ENCODE measurements around the gene GID4. TPM values are rescaled to one million over a fixed set of nuclear protein-coding genes. Genes with fewer than 3 reads are reported as not detected.
"Not testable (repeated sequence)": the region's sequence is repeated elsewhere in the genome, so short reads cannot be mapped to it uniquely, and the experiment has no call there.

GID4 gene
- polyA plus RNA-seq (ENCODE audit: insufficient read depth in 1 of 5, insufficient read length in 5 of 5, low replicate concordance in 1 of 5), result 10 to 100 TPM; 12.8 to 14.9 (median 13.1) TPM
- long read RNA-seq, donor 1, full-length matches to known transcripts, result 7 of 7 reads
- long read RNA-seq, donor 1, partial matches to known transcripts, result 0 of 7 reads
- long read RNA-seq, donor 1, other reads (novel, unspliced or antisense), result 0 of 7 reads
- long read RNA-seq, donor 2, full-length matches to known transcripts, result 1 of 1 reads
- long read RNA-seq, donor 2, partial matches to known transcripts, result 0 of 1 reads
- long read RNA-seq, donor 2, other reads (novel, unspliced or antisense), result 0 of 1 reads
- long read RNA-seq, donor 3, full-length matches to known transcripts, result 2 of 2 reads
- long read RNA-seq, donor 3, partial matches to known transcripts, result 0 of 2 reads
- long read RNA-seq, donor 3, other reads (novel, unspliced or antisense), result 0 of 2 reads
- long read RNA-seq, donor 4, full-length matches to known transcripts, result 6 of 6 reads
- long read RNA-seq, donor 4, partial matches to known transcripts, result 0 of 6 reads
- long read RNA-seq, donor 4, other reads (novel, unspliced or antisense), result 0 of 6 reads
- long read RNA-seq, donor 5, full-length matches to known transcripts, result 2 of 2 reads
- long read RNA-seq, donor 5, partial matches to known transcripts, result 0 of 2 reads
- long read RNA-seq, donor 5, other reads (novel, unspliced or antisense), result 0 of 2 reads
- long read RNA-seq, donor 6, full-length matches to known transcripts, result 4 of 11 reads
- long read RNA-seq, donor 6, partial matches to known transcripts, result 7 of 11 reads
- long read RNA-seq, donor 6, other reads (novel, unspliced or antisense), result 0 of 11 reads
- long read RNA-seq, donor 7, full-length matches to known transcripts, result 4 of 4 reads
- long read RNA-seq, donor 7, partial matches to known transcripts, result 0 of 4 reads
- long read RNA-seq, donor 7, other reads (novel, unspliced or antisense), result 0 of 4 reads
- long read RNA-seq, donor 8, full-length matches to known transcripts, result 1 of 1 reads
- long read RNA-seq, donor 8, partial matches to known transcripts, result 0 of 1 reads
- long read RNA-seq, donor 8, other reads (novel, unspliced or antisense), result 0 of 1 reads

DNA sequence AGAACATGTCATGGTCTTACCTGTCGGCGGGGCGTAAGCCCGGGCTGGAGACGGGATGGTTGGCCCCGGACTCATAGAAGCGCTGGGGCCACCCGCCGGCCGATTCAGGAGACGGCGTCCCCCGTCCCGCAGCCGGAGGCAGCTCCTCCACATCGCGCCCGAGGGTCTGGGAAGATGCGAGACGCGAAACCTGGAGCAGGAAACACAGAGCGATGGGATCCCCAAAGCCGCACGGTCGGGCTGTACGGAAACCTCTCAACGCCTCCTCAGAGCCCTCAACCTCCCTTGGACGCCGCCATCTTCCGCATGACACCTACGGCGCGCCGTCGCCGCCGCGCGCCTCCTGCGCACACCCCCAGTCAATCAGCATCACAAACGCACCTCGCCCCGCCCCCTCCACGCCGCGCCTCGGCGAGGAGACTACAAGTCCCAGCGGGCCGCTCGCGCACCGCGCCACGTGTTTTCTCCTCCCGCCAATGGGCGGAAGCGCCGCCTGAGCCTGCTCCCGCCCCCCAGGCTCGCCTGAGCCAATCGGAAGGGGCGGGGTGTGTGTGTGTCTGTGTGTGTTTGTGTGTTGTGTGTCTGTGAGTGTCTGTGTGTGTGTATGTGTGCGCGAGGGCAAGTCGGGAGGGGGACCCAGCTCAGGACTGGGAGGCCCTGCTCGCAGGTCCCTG lies at the start of gene GID4, which contains the start of gene ATPAF2:
Gene GID4, plus strand, starts transcription at position 548 of the 674 bp plus-strand sequence. Its CDS starts 57 bp downstream, at position 605.
Gene ATPAF2, minus strand, starts transcription at position 308 of the 674 bp plus-strand sequence. Its CDS starts 155 bp downstream, at position 153.
- DNase-seq, result peak; percentile 99

DNA sequence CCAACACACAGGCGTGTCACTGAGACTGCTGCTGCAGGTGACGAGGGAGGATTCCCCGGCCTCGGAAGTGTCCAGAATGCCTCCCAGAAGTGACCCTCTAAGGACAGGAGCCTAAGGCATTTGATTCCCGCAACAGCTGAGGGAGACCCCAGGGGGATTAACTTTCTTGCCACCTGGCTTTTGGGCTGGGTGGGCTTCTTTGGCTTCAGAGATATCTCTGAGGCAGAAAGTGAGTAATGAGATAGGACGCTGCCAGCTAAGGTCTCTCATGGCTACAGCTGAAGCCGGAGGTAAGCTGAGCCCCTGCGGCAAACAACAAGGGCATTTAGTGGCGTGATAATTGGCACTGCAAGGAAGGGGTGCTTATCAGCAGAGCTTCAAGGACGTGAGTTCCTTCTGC lies 49.6 kb upstream of the GID4 start:
- no peak for DNase-seq

DNA sequence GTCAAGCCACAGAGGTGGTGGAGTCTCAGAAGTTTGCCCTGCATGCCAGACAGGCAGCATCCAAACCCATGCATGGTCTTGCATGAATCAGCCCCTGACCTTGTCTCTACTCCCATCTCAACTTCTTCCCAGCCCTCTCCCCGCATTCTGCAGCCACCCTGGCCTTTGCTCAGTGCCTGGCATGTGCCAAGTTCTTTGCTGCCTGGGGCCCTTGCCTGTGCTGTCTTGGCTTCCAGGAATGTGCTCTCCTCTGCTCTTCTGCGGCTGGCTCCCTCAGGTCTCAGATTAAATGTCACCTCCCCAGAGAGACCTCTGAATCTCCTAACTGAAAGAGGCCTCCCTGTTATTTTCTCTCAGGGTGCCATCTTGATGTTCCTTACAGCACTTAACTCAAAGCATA lies 48.9 kb upstream of the GID4 start:
- no peak for DNase-seq

DNA sequence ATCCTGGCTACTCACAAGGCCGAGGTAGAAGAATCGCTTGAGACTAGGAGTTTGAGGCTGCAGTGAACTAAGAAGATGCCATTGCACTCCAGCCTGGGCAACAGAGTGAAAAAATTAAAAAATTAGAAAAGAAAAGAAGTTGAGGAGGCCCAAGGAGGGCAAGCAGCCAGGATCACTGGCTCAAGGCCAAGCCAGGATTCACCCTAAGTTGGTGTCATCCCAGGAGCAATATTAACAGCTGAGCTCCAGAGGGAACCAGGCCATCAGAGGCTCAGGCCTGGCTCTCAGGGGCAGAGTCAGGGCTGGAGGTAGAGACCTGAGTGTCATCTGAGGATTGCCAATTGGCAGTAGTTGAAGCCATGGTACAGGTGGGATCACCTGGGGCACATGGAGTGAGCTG lies 45.8 kb upstream of the GID4 start:
- no peak for DNase-seq

DNA sequence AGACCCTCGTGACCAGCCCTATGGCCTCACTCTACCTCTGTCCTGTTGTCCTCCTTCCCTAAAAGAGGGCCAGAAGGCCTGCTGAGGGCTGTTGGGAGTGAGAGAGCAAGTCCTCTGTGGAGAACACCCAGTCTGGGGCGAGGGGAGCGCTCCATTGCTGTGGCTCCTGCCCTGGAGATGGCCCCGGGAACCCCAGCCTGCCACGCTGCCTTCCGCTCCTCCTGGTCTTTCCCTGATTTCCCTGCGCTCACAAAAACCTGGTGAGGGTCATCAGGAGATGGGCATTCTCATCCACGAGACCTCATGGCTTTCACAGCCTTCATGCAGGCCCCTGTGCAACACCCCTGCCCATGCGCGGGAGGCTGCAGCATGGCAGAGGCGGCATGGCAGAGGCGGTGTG lies 45.4 kb upstream of the GID4 start:
- DNase-seq, result no peak

DNA sequence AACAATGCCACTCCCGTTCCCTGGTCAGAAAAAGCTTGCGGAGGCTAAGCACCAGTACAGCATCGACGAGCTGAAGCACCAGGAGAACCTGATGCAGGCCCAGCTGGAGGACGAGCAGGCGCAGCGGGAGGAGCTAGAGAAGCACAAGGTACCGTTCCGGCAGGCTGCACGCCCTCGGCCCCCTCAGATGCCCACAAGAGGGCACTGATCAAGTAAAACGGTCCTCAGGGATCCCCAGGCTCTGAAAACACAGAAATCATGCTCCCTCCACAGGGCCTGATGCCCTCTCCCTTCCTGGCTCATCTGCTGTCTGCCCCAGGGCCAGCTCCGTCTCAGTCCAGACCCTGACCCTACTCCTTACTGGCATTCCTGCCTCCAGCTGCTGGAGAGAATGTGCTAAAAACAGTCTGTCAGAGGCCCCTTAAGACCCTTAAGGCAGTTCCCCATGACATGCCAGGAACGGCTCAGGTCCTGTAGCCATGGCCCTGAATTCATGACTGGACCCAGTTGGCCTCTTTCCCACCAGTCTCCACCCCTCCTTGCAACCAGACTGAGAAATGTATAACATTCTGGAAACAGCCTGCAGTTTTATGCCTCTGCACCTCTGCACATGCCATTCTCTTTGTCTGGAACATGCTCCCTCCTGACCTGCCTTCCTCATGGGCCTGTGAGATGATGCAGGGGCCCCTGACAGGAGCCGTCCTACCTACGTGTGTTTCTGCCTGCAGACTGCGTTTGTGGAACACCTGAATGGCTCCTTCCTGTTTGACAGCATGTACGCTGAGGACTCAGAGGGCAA lies 44.7 kb upstream of the GID4 start:
- no peak for DNase-seq

DNA sequence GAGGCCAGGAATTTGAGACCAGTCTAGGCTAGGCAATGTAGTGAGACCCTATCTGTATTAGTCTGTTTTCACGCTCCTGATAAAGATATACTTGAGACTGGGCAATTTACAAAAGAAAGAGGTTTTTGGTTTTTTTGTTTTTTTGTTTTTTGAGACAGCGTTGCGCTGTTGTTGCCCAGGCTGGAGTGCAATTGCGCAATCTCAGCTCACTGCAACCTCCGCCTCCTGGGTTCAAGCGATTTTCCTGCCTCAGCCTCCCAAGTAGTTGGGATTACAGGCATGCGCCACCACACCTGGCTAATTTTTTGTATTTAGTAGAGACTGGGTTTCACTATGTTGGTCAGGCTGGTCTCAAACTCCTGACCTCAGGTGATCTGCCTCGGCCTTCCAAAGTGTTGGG lies 43.3 kb upstream of the GID4 start:
- not testable (repeated sequence) for DNase-seq

DNA sequence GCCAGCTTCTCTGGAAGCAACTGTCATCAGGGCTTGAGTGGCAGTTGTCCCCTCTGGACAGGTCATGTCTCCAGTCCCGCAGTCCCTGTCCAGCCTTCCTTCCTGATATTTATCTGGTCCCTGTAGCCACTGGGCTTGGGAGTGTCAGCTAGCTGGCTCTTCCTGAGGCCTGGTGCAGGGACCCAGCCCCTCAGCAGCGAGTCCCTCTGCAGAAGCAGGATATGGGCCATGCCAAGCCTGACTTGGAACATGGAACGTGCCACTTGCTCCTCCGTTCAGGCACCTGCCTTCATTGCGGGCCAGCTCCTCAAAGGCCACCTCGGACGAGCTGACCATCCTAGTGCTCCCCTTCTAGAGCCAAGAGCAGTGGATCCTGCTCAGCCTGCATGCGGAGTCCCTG lies 40.3 kb upstream of the GID4 start:
- no peak for DNase-seq

DNA sequence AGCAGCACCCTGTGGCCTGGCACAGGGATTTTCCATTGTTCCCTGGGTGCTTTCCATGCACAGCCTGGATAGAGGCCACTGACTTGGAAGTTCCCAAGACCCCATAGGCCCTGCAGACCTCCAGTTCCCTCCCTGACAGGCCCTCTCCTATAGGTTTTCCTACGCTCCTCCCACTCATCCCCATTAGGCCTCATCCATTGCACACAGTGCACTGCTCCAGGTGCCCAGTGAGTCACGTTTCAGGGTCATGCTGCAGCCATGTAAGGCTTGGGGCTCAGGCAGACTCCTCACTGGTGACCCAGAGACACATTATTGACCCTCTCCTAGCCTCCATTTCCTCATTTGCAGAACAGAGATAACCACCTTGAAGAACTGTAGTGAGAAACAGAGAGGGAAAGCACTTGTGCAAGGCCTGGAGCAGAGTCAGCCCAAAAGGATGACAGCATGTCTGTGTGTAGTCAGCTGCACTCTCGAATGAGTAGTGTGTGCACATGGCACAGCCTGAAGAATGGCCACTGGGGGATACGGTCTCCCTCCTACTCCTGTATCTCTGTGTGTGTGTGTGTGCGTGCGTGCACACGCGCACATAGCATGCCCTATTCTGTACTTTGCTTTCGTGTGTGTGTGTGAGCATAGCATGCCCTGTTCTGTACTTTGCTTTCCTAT lies 39.7 kb upstream of the GID4 start:
- no peak for DNase-seq

DNA sequence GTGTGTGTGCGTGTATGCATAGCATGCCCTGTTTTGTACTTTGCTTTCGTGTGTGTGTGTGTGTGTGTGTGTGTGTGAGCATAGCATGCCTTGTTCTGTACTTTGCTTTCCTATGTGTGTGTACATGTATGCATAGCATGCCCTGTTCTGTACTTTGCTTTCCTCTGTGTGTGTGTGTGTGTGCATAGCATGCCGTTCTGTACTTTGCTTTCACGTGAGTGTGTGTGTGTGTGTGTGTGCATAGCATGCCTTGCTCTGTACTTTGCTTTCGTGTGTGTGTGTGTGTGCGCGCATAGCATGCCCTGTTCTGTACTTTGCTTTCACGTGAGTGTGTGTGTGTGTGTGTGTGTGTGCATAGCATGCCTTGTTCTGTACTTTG lies 39.2 kb upstream of the GID4 start:
- DNase-seq, result no peak

DNA sequence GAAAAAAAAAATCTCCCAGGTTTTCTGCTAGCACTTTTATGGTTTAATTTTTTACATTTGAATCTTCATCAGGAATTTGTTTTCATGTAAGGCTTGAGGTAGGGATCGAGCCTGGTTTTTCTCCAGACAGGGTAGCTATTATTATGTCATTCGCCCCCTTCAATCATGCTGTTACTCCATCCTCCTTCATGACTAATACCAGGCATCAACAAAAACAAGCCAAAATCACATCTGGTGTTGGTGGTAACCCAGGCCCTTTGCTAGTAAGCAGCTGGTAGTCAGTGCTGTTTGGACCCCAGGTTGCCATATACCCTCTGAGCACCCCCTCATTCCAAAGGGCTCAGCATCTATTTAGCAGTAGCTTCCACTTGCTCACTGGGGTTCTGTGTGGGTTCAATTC lies 37.0 kb upstream of the GID4 start:
- no peak for DNase-seq

DNA sequence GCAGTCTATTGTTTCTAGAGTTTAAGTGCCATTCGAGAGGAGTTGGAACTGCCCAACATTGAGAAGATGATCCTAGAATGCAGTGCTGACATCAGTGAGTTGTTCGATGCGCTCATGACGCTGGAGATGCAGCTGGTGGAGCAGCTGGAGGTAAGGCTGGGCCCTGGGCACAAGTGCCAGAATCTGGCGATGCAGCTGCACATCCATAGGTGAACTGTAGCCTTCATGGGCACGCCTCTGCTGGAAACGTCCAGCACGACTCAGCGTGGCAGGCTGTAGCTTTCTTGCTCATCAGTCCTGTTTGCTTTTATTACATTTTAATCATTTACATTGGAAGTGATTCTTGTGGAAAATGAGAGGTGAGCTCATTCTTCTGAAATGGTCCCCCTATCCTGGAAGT lies 34.9 kb upstream of the GID4 start:
- DNase-seq, result no peak

DNA sequence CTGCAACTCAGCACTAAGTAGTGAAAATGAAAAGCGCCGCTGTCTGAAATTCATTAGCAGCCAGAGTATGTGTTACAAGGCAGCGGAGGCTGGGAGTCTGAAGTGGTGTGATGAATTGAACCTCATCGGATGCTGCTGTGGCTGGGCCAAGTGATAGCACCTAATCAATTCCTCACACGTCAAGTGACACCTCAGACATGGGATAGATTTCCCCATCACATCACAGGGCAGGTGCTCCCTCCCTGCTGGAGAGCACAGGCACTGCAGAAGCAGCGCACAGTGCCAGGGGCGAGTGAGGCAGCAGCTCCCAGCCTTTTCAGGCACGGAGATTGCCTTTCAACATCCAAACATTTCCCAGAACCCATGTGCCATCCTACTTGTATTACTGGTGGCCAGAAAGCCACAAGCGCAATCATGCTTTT lies 34.3 kb upstream of the GID4 start:
- no peak for DNase-seq

DNA sequence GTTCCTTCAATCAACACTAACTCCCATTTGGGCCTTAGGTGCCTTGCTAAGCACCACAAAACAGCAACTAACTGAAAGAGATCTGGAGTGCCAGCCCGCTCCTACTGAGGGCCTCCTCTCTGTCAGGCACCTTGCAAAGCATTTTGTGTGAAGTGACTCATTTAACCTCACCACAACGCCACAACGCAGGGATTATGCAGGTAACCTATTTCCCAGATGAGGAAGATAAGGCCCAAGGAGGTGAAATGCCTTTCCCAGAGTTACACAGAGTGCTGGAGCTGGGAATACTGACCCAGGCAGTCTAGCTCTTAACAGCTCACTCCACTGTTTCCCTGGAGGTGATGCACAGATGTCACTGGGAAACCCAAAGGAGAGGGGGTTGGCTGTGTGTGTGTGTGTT lies 33.7 kb upstream of the GID4 start:
- DNase-seq, result no peak

DNA sequence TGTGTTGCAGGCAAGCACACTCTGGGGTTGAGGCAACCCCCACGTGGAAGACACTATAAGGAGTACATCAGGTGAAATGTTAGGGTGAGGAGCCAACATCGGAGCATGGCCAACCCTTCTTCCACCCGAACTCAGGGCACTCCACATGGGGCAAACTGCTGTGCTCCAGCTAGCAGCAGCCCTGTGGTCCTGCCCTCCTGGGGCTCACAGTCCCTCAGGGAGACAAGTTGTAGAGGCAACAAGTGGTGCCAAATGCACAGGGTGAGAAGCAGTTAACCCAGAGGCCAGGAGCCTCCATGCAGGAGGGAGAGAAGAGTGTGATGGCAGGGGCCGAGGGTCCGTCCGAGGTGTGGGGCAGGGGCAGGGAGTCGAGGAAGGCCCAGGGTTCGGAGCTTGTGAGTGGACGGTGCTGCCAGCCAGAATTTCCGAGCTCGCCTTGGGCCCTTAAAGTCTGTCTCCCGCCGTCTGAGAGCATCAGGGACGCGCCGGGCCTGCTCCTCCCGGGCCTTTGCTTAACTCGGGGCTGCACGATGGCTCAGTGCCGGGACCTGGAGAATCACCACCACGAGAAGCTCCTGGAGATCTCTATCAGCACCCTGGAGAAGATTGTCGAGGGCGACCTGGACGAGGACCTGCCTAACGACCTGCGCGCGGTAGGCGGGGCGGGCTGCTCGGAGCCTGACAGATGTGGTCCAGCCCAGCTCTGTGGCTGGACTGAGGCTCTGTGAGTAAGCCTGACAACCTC lies 32.5 kb upstream of the GID4 start:
- DNase-seq, result no peak

DNA sequence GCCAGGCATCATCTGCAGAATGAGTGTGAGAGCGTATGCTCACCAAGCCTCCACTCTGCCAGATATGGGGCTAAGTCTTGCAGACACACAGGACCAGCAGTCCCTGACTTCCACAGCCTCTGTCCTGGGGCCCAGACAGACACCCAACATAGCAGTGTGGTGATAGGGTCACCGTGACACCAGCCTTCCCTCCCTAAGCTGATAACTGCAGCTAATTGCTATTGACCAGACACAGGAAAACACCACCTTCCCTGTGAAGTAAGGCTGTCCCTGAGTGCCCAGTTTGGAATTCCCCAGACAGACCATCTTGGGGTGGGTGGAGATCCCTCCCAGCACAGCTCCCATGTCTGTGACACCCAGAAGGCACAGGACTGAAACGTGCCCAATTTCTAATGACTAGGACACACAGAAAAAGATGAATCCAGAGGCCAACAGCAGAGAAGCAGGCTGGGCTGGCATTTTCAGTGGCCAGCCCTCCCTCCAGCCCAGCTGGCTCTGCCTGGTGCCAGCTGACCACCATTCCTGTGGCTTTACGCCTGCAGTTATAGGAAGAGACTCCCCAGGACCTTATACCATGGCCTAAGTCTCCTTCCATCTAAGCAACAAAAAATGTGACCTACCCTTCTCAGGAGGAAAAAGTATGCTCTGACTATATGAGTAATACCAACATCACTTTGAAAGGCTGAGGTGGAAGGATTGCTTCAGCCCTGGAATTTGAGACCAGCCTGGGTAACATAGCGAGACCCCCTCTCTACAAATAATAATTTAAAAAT lies 30.5 kb upstream of the GID4 start:
- no peak for DNase-seq

DNA sequence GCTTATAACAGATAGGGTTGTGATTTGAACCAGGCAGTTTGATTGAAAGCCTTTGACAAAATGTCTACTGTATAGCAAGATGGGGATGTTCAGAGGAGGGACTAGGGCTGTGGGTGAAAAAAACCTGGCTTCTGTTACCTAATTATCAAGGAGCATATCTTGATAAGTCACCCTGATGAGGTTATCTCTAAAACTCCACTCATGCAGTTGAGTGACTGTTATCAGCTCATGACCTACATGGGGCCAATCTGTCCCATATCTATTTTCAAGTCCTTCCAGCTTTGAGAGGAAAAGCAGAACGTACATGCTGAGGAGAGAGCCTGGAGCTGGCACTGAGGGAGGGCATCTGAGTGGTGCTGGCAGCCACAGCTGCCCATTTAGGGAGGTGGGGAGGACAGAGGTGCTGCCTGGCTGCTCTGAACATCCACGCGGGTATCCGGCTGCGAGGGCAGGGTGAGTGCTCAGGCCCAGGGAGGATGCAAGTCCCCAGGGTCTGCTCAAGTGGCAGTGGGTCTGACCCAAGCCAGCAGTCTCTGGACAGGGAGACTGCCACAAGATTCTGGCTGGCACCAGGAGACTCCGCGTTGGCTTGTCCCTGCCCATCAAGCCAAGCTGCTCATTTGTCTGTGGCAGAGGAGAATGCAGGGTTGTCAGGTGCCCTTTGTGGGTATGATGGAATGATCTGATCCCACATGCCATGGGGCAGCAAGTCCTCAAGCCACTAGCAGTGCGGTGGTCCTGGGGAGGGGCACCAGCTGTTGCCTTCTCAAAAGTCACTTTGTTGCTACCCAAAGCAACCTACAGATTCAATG lies 29.4 kb upstream of the GID4 start:
- DNase-seq, result no peak

DNA sequence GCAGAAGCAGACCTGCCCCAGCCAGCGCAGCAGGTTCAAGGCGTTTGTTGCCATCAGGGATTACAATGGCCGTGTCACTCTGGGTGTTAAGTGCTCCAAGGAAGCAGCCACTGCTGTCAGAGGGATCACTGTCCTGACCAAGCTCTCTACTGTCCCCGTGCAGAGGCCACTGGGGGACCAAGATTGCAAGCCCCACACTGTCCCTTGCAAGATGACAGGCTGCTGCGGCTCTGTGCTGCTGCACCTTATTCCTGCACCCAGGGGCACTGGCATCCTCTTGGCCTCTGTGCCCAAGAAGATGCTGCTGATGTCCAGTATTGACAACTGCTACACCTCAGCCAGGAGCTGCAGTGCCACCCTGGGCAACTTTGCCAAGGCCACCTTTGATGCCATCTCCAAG lies 27.9 kb upstream of the GID4 start:
- DNase-seq, result no peak
